Measurements from ENCODE around the gene TAGLN2.

Gene TAGLN2

GRCh38 chr1:159879136-159879535, 46.2 kb downstream of the TAGLN2 start:
- DNase-seq (ENCODE audit: low read depth in 2 of 2, low spot score in 1 of 2) = no peak

- DNase-seq (ENCODE audit: low read depth in 2 of 2, low spot score in 1 of 2) = no peak
These were observed 47.4 kb downstream of the TAGLN2 start for GRCh38 chr1:159877695-159878444.

DNA sequence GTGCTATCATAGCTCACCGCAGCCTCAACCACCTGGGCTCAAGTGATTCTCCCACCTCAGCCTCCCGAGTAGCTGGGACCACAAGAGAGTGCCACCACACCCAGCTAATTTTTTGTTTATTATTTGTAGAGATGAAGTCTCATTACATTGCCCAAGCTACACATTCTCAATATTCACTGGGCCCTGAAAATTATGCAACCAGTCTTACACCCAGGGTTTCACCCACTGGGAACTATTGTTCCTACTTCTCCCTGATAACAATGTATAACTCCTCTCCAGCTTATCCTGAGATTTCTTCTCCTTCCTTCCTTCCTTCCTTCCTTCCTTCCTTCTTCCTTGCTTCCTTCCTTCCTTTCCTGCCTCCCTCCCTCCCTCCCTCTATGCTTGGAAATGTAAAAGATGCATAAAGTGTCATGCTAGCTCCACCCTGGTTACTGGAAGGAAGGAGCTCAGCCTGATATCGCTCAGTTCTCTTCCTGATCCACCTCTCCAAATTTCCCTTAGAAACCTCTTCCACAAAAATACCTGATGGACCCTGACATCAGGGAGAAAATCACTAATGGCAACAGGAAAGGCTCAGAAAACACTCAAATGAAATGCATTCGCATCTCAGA, 51.7 kb downstream of the TAGLN2 start:
- DNase-seq (ENCODE audit: low read depth in 2 of 2, low spot score in 1 of 2) = no peak

- no peak for DNase-seq (ENCODE audit: low read depth in 2 of 2, low spot score in 1 of 2)
These were observed 52.4 kb downstream of the TAGLN2 start for GRCh38 chr1:159872891-159873290.

GRCh38 chr1:159870704-159871103, 54.6 kb downstream of the TAGLN2 start:
- no peak for DNase-seq (ENCODE audit: low read depth in 2 of 2, low spot score in 1 of 2)

- DNase-seq (ENCODE audit: low read depth in 2 of 2, low spot score in 1 of 2) = no peak
These were observed 55.7 kb downstream of the TAGLN2 start for GRCh38 chr1:159869607-159870006.

DNA sequence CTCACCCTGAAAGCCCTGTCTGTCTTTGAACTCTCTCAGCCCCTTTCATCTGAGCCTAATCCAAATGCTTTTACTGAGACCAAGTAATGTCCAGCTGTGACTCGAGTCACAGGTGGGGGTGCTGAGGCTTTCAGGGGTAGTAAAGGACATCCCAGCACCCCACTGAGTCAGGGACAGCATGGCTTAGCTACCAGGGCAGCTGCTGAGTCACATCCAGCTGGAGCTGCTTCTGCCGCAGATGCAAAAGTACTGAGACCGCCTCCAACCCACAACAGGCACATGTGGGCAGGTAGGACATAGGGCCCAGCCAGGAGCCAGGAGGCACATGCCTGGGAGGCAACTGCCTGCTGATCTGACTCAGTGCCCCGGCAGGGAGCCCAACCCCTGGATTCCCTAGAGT, 56.1 kb downstream of the TAGLN2 start:
- DNase-seq (ENCODE audit: low read depth in 2 of 2, low spot score in 1 of 2) = no peak

GRCh38 chr1:159868766-159869165, 56.5 kb downstream of the TAGLN2 start:
- no peak for DNase-seq (ENCODE audit: low read depth in 2 of 2, low spot score in 1 of 2)

Data from stimulated activated CD8-positive, alpha-beta memory T cell treated with anti-CD3 and anti-CD28 coated beads, Interleukin-4, amount 100 ng/mL, for 1 hour (primary cell).